ENCODE results near the gene OTULINL.

GRCh38 chr5:14615365-14615764 is 33.8 kb downstream of the OTULINL start:
- TF ChIP-seq CTCF (conservative IDR thresholded peaks at IDR 0.05; ENCODE audit: low read length) (no peak), EZH2phosphoT487 (IDR thresholded peaks at IDR 0.05; ENCODE audit: borderline replicate concordance, low read depth, low read length) (no peak)
